Endothelial cell of umbilical vein (primary cell): ENCODE measurements around the gene ZNRF1. TPM values are rescaled to one million over a fixed set of nuclear protein-coding genes. Genes with fewer than 3 reads are reported as not detected.

Experiments
- BruUV-seq: library from RNA; stranded (reverse); fragments of 400-500 nt; replicated peaks from 2 replicates; lab custom pipeline; 2021; lab: Mats Ljungman, UMichigan
- CTCF ChIA-PET: fragments of 300-600, 350-600 bp; sonication (Branson Sonifier 250); formaldehyde crosslinking; loops from one replicate; lab custom pipeline; 2021; ENCODE audit warnings: antibody characterized with exemption, inconsistent platforms; lab: Charles Lee
- POLR2A ChIA-PET: fragments of 300-600, 350-600 bp; sonication (Branson Sonifier 250); formaldehyde crosslinking; loops from one replicate; lab custom pipeline; 2021; ENCODE audit warnings: antibody characterized with exemption, inconsistent platforms; lab: Charles Lee
- DNase-seq: peaks from one replicate; pipeline ENCODE4 v3.0.0-alpha.2; 2011; ENCODE audit warnings: low read depth, low spot score
- FAIRE-seq: peaks from 2 replicates; lab custom pipeline; 2011; peaks lifted over from hg19 to GRCh38; lab: Jason Lieb, UNC
- H2AFZ ChIP-seq: 2 replicates; pipeline ENCODE4 v1.6.0; 2012; ENCODE audit warnings: low read depth, low read length, control low read depth, inconsistent platforms
- H3K27ac ChIP-seq: 2 replicates; pipeline ENCODE4 v1.5.1; 2011; ENCODE audit warnings: low read depth, mild to moderate bottlenecking, control low read depth, low read length, moderate library complexity; ENCODE audit not compliant: insufficient read depth
- H3K27me3 ChIP-seq, 2 experiments: 2 replicates each; pipeline versions ENCODE4 v1.6.0 to v1.6.1; 2011; ENCODE audit warnings: low read length in 2 of 2, mixed read lengths in 1 of 2; ENCODE audit not compliant: control insufficient read depth in 2 of 2, insufficient read depth in 2 of 2
- H3K36me3 ChIP-seq, 2 experiments: 2 replicates in 1 of 2; 3 replicates in 1 of 2; pipeline ENCODE4 v1.5.1; 2011; ENCODE audit warnings: low read length in 2 of 2, mild to moderate bottlenecking in 1 of 2, moderate library complexity in 1 of 2; ENCODE audit not compliant: control insufficient read depth in 2 of 2, insufficient read depth in 2 of 2; ENCODE audit errors: extremely low read depth in 1 of 2
- H3K4me1 ChIP-seq: 3 replicates; pipeline ENCODE4 v1.5.1; 2011; ENCODE audit warnings: mild to moderate bottlenecking, low read length; ENCODE audit not compliant: control insufficient read depth, insufficient read depth; ENCODE audit errors: extremely low read depth
- H3K4me2 ChIP-seq: 2 replicates; pipeline ENCODE4 v1.6.1; 2011; ENCODE audit warnings: low read length, control low read depth, mixed read lengths; ENCODE audit not compliant: insufficient read depth
- H3K4me3 ChIP-seq, 3 experiments: fragments of 200-600 bp in 1 of 3; sonication (generic), shearing (Covaris generic) in 1 of 3; replicated peaks in 1 of 3; 2 replicates each; pipeline ENCODE4 v1.5.1; 2011 to 2016; ENCODE audit warnings: control low read depth in 3 of 3, low read length in 3 of 3, mild to moderate bottlenecking in 2 of 3, inconsistent platforms in 1 of 3, low read depth in 1 of 3, moderate library complexity in 1 of 3; ENCODE audit not compliant: insufficient read depth in 1 of 3
- H3K79me2 ChIP-seq: 2 replicates; pipeline ENCODE4 v1.6.0; 2012; ENCODE audit warnings: low read length, inconsistent platforms; ENCODE audit not compliant: control insufficient read depth, insufficient read depth
- H3K9ac ChIP-seq: replicated peaks from 2 replicates; pipeline ENCODE3; 2011; ENCODE audit warnings: low read length, control low read depth; ENCODE audit not compliant: insufficient read depth; ENCODE audit errors: extremely low read depth
- H3K9me1 ChIP-seq: replicated peaks from 3 replicates; pipeline ENCODE4 v1.6.0; 2011; ENCODE audit warnings: mild to moderate bottlenecking, low read length; ENCODE audit not compliant: control insufficient read depth, insufficient read depth; ENCODE audit errors: extremely low read depth
- H3K9me3 ChIP-seq: replicated peaks from 2 replicates; pipeline ENCODE4 v1.5.1; 2012; ENCODE audit warnings: low read length, inconsistent platforms; ENCODE audit not compliant: control insufficient read depth, insufficient read depth
- H4K20me1 ChIP-seq: replicated peaks from 2 replicates; pipeline ENCODE3; 2011; ENCODE audit warnings: mild to moderate bottlenecking, low read length; ENCODE audit not compliant: control insufficient read depth, insufficient read depth; ENCODE audit errors: extremely low read depth
- CTCF ChIP-seq, 2 donors: IDR thresholded peaks; 1 replicate in 1 of 2; 2 replicates in 1 of 2; pipeline ENCODE4 v1.5.1; 2011; ENCODE audit warnings: low read length in 2 of 2, mild to moderate bottlenecking in 2 of 2, moderate library complexity in 2 of 2, control low read depth in 1 of 2, inconsistent platforms in 1 of 2, low read depth in 1 of 2; ENCODE audit not compliant: insufficient read depth in 1 of 2; ENCODE audit errors: extremely low read depth in 1 of 2
- FOS ChIP-seq: IDR thresholded peaks from 2 replicates; pipeline ENCODE4 v1.6.1; 2011; ENCODE audit warnings: mild to moderate bottlenecking, low read length, moderate library complexity, borderline replicate concordance; ENCODE audit not compliant: insufficient read depth
- JUN ChIP-seq: IDR thresholded peaks from 2 replicates; pipeline ENCODE4 v1.6.1; 2011; ENCODE audit warnings: borderline replicate concordance, low read depth; ENCODE audit not compliant: insufficient read length, insufficient read depth
- MAX ChIP-seq: IDR thresholded peaks from 2 replicates; pipeline ENCODE4 v1.6.1; 2011; ENCODE audit not compliant: insufficient read depth, insufficient read length
- MYC ChIP-seq: IDR thresholded peaks from one replicate; pipeline ENCODE4 v1.6.1; 2011; ENCODE audit warnings: mild to moderate bottlenecking, low read depth, low read length
- POLR2A ChIP-seq: IDR thresholded peaks from 2 replicates; pipeline ENCODE4 v1.6.1; 2012; ENCODE audit warnings: low read depth, mild to moderate bottlenecking, control low read depth, low read length
- dilution Hi-C: fragments of 300-500 bp; cut with MboI; formaldehyde crosslinking; loops from one replicate; pipeline ENCODE4 v1.15.0; 2019; ENCODE audit warnings: low sequenced_read_pairs; ENCODE audit not compliant: extremely low pct_ligation_motif_present
- intact Hi-C: fragments of 100-400 bp; cut with micrococcal nuclease; formaldehyde crosslinking; loops from one replicate; pipeline ENCODE4 v1.10.0; 2022
- polyA plus RNA-seq, 4 experiments: library from polyadenylated mRNA; depleted of rRNA in 3 of 4; stranded (reverse) in 3 of 4; unstranded in 1 of 4; fragments of >200 nt; gene quantifications; 2 replicates each; pipeline versions ENCODE4 v1.2.1 to v1.2.3, GENCODE V29; 2011 to 2012; ENCODE audit warnings: missing spikeins in 1 of 4
- total RNA-seq: library from RNA; stranded (reverse); gene quantifications from 2 replicates; pipeline ENCODE4 v1.2.3, GENCODE V29; 2021

Gene ZNRF1
- total and polyA plus RNA-seq, 2 donors (not counting 3 experiments of a cell fraction or from before 2014, with no cell fraction given) = 23.7 to 34.9 TPM

- H3K9me1 ChIP-seq = no peaks in the 10 kb centered on the region
- ChIA-PET CTCF (interaction anchor here (1.0 to 5.9 kb wide), 5 partner anchors 11 to 110 kb away, joined by 3 to 317 read pairs (median 10); no protein-coding TSS in a partner anchor), POLR2A (no interaction called here)
- H3K36me3 ChIP-seq = no peaks in the 10 kb centered on the region
- H3K79me2 ChIP-seq = peaks cover 50% of the 10 kb centered on the region
- H3K4me3 ChIP-seq = peak overlapping the region; percentile 61 to 82 (median 63)
- H3K27ac ChIP-seq = no peak overlapping the region
- dilution Hi-C loops = no loop called here
- no peaks in the 10 kb centered on the region for H3K9me3 ChIP-seq
- H4K20me1 ChIP-seq = no peaks in the 10 kb centered on the region
- DNase-seq (peak; percentile 42), FAIRE-seq (no peak)
- H3K9ac ChIP-seq = peak overlapping the region; percentile 35
- H3K4me2 ChIP-seq = peak overlapping the region; percentile 80
- H3K27me3 ChIP-seq = no peaks in the 10 kb centered on the region
- H2AFZ ChIP-seq = peak overlapping the region; percentile 15
- intact Hi-C loops = loop anchor here (1.0 kb wide), 2 partner anchors 12 to 149 kb away; no protein-coding TSS in a partner anchor
- TF ChIP-seq CTCF (IDR thresholded peaks at IDR 0.05; ENCODE audit: extremely low read depth in 1 of 2, insufficient read depth in 1 of 2, low read depth in 1 of 2, low read length in 2 of 2) (peak in 1 of 2 donors; percentile 18), JUN (no peak), MYC (no peak), POLR2A (no peak), MAX (no peak), FOS (no peak)
- H3K4me1 ChIP-seq = peaks cover 21% of the 10 kb centered on the region
- no TSS peak for BruUV-seq
Measured at GRCh38 chr16:75000481-75001081, 1.8 kb downstream of the ZNRF1 start.
